Effector memory CD8-positive, alpha-beta T cell (primary cell): Measurements from ENCODE around the gene CD2AP.

Experiments
- ATAC-seq: fragments of 150-1000 bp; cut with Tn5 transposase; replicated peaks from 2 replicates; pipeline ENCODE4 v1.10.0; 2021; ENCODE audit warnings: mild to moderate bottlenecking, moderate library complexity
- DNase-seq, 3 experiments: peaks; one replicate each; pipeline ENCODE4 v3.0.0; 2021
- H3K27ac Mint-ChIP-seq, 2 donors: one replicate each; pipeline ENCODE4 v1.8.0; 2022; ENCODE audit warnings: mild to moderate bottlenecking in 2 of 2, mixed read lengths in 2 of 2, moderate library complexity in 2 of 2
- H3K27me3 Mint-ChIP-seq, 2 donors: one replicate each; pipeline ENCODE4 v1.8.0; 2022; ENCODE audit warnings: mixed read lengths in 2 of 2
- H3K36me3 Mint-ChIP-seq: one replicate; pipeline ENCODE4 v1.8.0; 2022; ENCODE audit warnings: mild to moderate bottlenecking, moderate library complexity, mixed read lengths; ENCODE audit not compliant: insufficient read depth
- H3K4me1 Mint-ChIP-seq, 2 donors: one replicate each; pipeline ENCODE4 v1.8.0; 2022; ENCODE audit warnings: low read depth in 2 of 2, mixed read lengths in 2 of 2
- H3K4me3 Mint-ChIP-seq, 2 donors: one replicate each; pipeline ENCODE4 v1.8.0; 2022; ENCODE audit warnings: mild to moderate bottlenecking in 2 of 2, mixed read lengths in 2 of 2, moderate library complexity in 2 of 2
- H3K9me3 Mint-ChIP-seq, 2 donors: one replicate each; pipeline ENCODE4 v1.8.0; 2022; ENCODE audit warnings: mixed read lengths in 2 of 2

CD2AP gene

DNA sequence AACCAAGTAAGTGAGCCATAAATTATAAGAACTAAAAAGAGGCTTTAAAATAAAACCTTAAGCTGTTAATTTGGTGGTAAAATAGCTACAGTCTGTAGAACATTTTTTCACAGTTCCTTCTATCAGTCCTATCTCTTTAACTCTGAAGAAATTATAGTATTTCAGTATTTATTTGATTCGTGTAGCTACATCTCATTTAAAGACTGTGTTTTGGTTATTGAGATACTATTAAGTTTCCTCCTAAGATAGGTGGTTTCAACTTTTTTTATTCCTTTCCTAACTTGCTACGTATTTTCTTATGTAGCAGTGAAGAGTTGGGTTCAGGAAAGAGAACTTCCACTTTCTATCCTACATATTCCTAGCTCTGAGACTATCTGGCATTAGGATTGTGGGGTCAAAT, 97.2 kb downstream of the CD2AP start:
- H3K4me3 Mint-ChIP-seq, result no peak overlapping the region
- no peaks in the 10 kb centered on the region for H3K4me1 Mint-ChIP-seq
- H3K27ac Mint-ChIP-seq, result no peak overlapping the region
- H3K36me3 Mint-ChIP-seq, result peaks cover 35% of the 10 kb centered on the region
- H3K9me3 Mint-ChIP-seq, result no peaks in the 10 kb centered on the region
- DNase-seq (no peak), ATAC-seq (no peak)
- no peaks in the 10 kb centered on the region for H3K27me3 Mint-ChIP-seq

- H3K4me3 Mint-ChIP-seq, result no peak overlapping the region
- H3K27ac Mint-ChIP-seq, result no peak overlapping the region
- H3K9me3 Mint-ChIP-seq, result no peaks in the 10 kb centered on the region
- no peaks in the 10 kb centered on the region for H3K4me1 Mint-ChIP-seq
- H3K36me3 Mint-ChIP-seq, result peaks cover 57% of the 10 kb centered on the region
- no peak for ATAC-seq
- no peaks in the 10 kb centered on the region for H3K27me3 Mint-ChIP-seq
- no peak for DNase-seq
Measured at GRCh38 chr6:47579040-47579439, 101.5 kb downstream of the CD2AP start.

DNA sequence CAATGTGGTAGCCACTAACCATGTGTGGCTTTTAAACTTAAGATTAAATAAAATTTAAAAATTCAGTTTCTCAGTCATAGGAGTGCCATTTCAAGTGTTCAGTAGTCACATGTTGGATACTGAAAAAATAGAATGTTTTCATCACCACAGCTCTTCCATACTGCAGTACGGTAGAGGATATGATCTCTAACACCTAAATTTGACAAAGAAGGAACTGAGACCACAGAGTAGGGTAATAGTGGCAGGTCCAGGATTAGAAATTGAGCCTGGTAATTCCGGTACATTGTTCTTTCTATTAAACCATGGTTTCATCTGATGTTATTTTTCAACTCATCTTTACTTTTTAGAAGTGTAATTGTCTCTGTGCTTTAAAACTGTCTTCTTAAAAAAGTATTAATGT, 104.0 kb downstream of the CD2AP start:
- Mint-ChIP-seq H3K27me3 (no peaks in the 10 kb centered on the region), H3K4me3 (no peak overlapping the region), H3K36me3 (peaks cover 63% of the 10 kb centered on the region), H3K27ac (no peak overlapping the region), H3K9me3 (no peaks in the 10 kb centered on the region), H3K4me1 (no peaks in the 10 kb centered on the region)
- no peak for ATAC-seq
- DNase-seq, result no peak

DNA sequence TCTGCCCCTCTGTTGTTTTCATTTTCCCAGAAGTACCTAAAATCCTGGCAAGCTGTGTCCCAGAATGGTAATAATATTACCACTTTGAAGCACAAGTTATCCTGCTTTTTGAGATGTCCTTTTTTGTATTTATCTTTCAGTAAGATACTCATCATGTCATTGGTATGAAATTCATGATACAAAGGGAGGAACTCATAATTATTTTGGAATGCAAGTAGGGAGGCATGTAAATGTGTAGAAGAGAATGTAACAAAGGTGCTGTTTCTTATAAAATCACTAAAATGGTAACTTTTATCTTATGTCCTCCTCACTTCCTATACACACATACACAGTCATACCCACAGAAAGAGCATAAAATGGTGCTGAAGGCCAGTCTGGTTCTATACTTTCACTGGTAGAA, 109.9 kb downstream of the CD2AP start:
- peak overlapping the region in 1 of 2 donors; percentile 20 for H3K27ac Mint-ChIP-seq
- DNase-seq (no peak), ATAC-seq (no peak)
- H3K27me3 Mint-ChIP-seq, result no peaks in the 10 kb centered on the region
- H3K36me3 Mint-ChIP-seq, result peaks cover 38% of the 10 kb centered on the region
- H3K4me3 Mint-ChIP-seq, result no peak overlapping the region
- peaks cover 1 to 3% of the 10 kb centered on the region in 2 donors for H3K4me1 Mint-ChIP-seq
- no peaks in the 10 kb centered on the region for H3K9me3 Mint-ChIP-seq

DNA sequence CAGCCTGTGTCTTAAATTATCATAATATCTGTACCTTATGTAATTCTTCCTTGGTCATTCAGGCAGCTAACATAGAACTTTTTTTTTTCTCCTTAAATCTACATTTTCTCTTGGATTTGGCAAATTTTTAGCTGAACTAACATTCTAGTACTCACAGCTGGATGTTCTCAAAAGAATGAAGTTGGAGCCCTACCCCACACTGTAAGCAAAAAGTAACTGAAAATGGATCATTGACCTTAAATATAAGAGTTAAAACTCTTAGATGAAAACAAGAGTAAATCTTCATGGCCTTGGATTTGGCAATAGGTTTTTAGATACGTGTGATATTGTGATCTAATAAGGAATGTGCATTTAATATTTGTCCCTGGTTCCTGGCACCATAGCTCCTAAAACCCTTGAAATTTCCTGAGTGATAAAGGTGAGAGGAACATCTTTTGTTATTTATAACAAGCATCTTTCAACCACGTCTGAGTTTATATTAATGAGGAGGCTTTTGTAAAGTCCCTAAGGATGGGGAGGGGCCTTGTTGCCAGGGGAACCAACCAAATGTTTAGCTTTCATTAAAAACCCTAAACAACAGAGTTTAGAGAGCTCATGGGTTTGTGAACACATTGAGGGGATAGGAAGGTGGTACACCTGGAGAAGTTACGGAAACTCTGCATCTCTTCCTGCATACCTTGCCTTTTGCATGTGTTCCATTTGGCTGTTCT, 114.7 kb downstream of the CD2AP start:
- ATAC-seq (no peak), DNase-seq (no peak)
- Mint-ChIP-seq H3K4me3 (no peak overlapping the region), H3K9me3 (peaks cover 0 to under 1% of the 10 kb centered on the region in 2 donors), H3K27ac (peak overlapping the region in 1 of 2 donors; percentile 32), H3K4me1 (peaks cover 2 to 3% of the 10 kb centered on the region in 2 donors), H3K27me3 (no peaks in the 10 kb centered on the region), H3K36me3 (peaks cover 27% of the 10 kb centered on the region)

- ATAC-seq, result no peak
Measured at GRCh38 chr6:47593979-47594378, 116.4 kb downstream of the CD2AP start.

DNA sequence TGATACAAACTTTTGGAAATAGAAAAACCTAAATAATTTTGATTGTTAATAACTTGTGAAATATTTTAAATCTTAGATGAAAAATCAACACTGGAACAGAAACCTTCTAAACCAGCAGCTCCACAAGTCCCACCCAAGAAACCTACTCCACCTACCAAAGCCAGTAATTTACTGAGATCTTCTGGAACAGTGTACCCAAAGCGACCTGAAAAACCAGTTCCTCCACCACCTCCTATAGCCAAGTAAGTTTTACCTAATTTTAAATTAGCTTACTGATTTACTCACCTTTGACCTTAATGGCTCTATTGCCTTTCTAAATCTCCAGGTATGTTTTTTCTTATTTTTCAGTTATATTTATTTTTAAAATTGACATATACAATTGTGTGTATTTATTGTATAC, 118.2 kb downstream of the CD2AP start:
- Mint-ChIP-seq H3K9me3 (peaks cover 0 to 3% of the 10 kb centered on the region in 2 donors), H3K27ac (no peak overlapping the region), H3K36me3 (peaks cover 43% of the 10 kb centered on the region), H3K27me3 (no peaks in the 10 kb centered on the region), H3K4me1 (peaks cover 2 to 3% of the 10 kb centered on the region in 2 donors), H3K4me3 (no peak overlapping the region)
- DNase-seq (no peak), ATAC-seq (no peak)

More at GRCh38 chr6:47593979-47594378, 116.4 kb downstream of the CD2AP start:
- Mint-ChIP-seq H3K27me3 (no peaks in the 10 kb centered on the region), H3K9me3 (peaks cover 0 to 3% of the 10 kb centered on the region in 2 donors), H3K4me1 (peaks cover 2 to 3% of the 10 kb centered on the region in 2 donors), H3K36me3 (peaks cover 37% of the 10 kb centered on the region), H3K27ac (no peak overlapping the region), H3K4me3 (no peak overlapping the region)
- DNase-seq, result no peak

- Mint-ChIP-seq H3K4me1 (no peaks in the 10 kb centered on the region), H3K27ac (no peak overlapping the region), H3K27me3 (no peaks in the 10 kb centered on the region), H3K9me3 (peaks cover 0 to 3% of the 10 kb centered on the region in 2 donors), H3K4me3 (no peak overlapping the region), H3K36me3 (peaks cover 32% of the 10 kb centered on the region)
- no peak for ATAC-seq
- DNase-seq, result no peak
Measured at GRCh38 chr6:47598367-47598766, 120.8 kb downstream of the CD2AP start.

DNA sequence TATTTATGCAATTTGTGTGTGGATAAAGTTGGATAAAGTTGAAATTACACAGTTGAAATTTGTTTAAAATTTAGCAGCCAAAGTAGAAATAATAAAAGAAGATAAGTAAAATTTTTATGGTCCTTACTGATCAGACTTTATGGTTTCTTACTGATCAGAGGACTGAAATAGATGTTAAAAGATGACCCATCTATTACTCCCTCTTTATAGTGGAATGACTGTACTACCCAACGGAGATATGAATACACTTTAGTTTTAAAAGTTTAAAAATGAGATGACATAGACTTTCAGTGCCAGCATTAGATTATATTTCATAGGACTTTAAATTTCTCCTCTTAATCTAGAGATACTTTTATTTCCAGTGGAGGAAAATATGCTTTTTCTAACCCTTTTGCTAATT, 121.9 kb downstream of the CD2AP start:
- no peak overlapping the region for H3K27ac Mint-ChIP-seq
- DNase-seq, result no peak
- H3K27me3 Mint-ChIP-seq, result no peaks in the 10 kb centered on the region
- H3K36me3 Mint-ChIP-seq, result peaks cover 32% of the 10 kb centered on the region
- H3K4me1 Mint-ChIP-seq, result no peaks in the 10 kb centered on the region
- H3K4me3 Mint-ChIP-seq, result no peak overlapping the region
- peaks cover 0 to 3% of the 10 kb centered on the region in 2 donors for H3K9me3 Mint-ChIP-seq
- ATAC-seq, result no peak

GRCh38 chr6:47603227-47603626, 125.6 kb downstream of the CD2AP start:
- H3K4me3 Mint-ChIP-seq, result no peak overlapping the region
- peaks cover 38% of the 10 kb centered on the region for H3K36me3 Mint-ChIP-seq
- H3K4me1 Mint-ChIP-seq, result no peaks in the 10 kb centered on the region
- H3K9me3 Mint-ChIP-seq, result no peaks in the 10 kb centered on the region
- no peak for ATAC-seq
- DNase-seq, result no peak
- H3K27me3 Mint-ChIP-seq, result no peaks in the 10 kb centered on the region
- no peak overlapping the region for H3K27ac Mint-ChIP-seq

- H3K36me3 Mint-ChIP-seq, result peaks cover 35% of the 10 kb centered on the region
- H3K27ac Mint-ChIP-seq, result no peak overlapping the region
- no peaks in the 10 kb centered on the region for H3K4me1 Mint-ChIP-seq
- H3K27me3 Mint-ChIP-seq, result no peaks in the 10 kb centered on the region
- no peak overlapping the region for H3K4me3 Mint-ChIP-seq
- DNase-seq (no peak), ATAC-seq (no peak)
- H3K9me3 Mint-ChIP-seq, result no peaks in the 10 kb centered on the region
Measured at GRCh38 chr6:47603995-47604394, 126.4 kb downstream of the CD2AP start.

DNA sequence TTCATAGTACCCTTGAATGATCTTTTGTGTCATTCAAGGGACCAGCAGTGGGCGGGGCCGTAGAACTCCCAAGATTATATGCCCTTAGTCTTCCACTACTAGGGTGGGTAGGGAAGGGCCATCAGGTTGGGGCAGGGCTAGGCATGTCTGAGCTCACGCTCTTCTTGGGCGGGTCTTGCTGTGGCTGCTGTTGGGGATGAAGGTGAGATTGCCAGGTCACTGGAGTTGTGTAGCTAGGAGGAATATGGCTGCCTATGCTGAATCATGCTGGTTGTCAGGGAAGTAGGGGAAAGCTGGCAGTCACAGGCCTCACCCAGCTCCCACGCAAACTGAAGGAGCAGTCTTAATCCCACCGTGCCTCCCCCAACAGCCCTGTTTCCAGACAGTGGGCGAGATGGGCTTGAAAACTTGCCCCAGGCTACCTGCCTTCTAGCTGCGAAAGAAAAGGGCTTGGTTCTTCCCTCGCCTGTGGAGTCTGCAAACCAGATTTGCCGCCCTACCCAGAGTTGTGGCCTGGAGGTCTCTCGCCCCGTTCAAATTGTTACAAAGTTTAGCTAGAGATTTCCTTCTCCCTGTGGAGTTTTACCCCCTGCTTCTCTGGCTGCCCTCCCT, 144.4 kb downstream of the CD2AP start:
- H3K36me3 Mint-ChIP-seq, result peaks cover 26% of the 10 kb centered on the region
- no peak overlapping the region for H3K4me3 Mint-ChIP-seq
- no peaks in the 10 kb centered on the region for H3K27me3 Mint-ChIP-seq
- H3K4me1 Mint-ChIP-seq, result peaks cover 0 to 2% of the 10 kb centered on the region in 2 donors
- no peaks in the 10 kb centered on the region for H3K9me3 Mint-ChIP-seq
- peak overlapping the region in 1 of 2 donors; percentile 41 for H3K27ac Mint-ChIP-seq
- DNase-seq, result no peak
- ATAC-seq, result no peak

GRCh38 chr6:47626782-47627181, 149.2 kb downstream of the CD2AP start:
- Mint-ChIP-seq H3K4me1 (peaks cover 6% of the 10 kb centered on the region in 2 donors), H3K27me3 (no peaks in the 10 kb centered on the region), H3K36me3 (peaks cover 16% of the 10 kb centered on the region), H3K4me3 (no peak overlapping the region), H3K9me3 (no peaks in the 10 kb centered on the region), H3K27ac (peak overlapping the region in 1 of 2 donors; percentile 18)
- DNase-seq, result no peak
- ATAC-seq, result no peak
